H9 (cell line): ENCODE measurements around the gene UMAD1. TPM values are rescaled to one million over a fixed set of nuclear protein-coding genes. Genes with fewer than 3 reads are reported as not detected.

Experiments used
- DNase-seq: peaks from one replicate; pipeline ENCODE4 v3.0.0-alpha.2; 2017
- H2AFZ ChIP-seq: one replicate; pipeline ENCODE4 v1.6.1; 2013; ENCODE audit warnings: mild to moderate bottlenecking, low read length, control low read depth, moderate library complexity
- H2AK5ac ChIP-seq: 2 replicates; pipeline ENCODE4 v1.6.1; 2013; ENCODE audit warnings: low read length, control low read depth, mixed read lengths; ENCODE audit not compliant: insufficient read length
- H2BK120ac ChIP-seq: one replicate; pipeline ENCODE4 v1.6.1; 2013; ENCODE audit warnings: low read depth, mild to moderate bottlenecking, low read length, control low read depth, inconsistent platforms; ENCODE audit not compliant: poor library complexity, severe bottlenecking
- H2BK12ac ChIP-seq: 2 replicates; pipeline ENCODE4 v1.6.1; 2013; ENCODE audit warnings: low read length, control low read depth, mixed read lengths, low read depth; ENCODE audit not compliant: insufficient read length
- H2BK15ac ChIP-seq: 2 replicates; pipeline ENCODE4 v1.6.1; 2013; ENCODE audit warnings: low read depth, low read length, control low read depth
- H2BK20ac ChIP-seq: one replicate; pipeline ENCODE4 v1.6.1; 2013; ENCODE audit warnings: low read depth, mild to moderate bottlenecking, low read length, control low read depth, inconsistent platforms; ENCODE audit not compliant: poor library complexity, severe bottlenecking
- H2BK5ac ChIP-seq: 2 replicates; pipeline ENCODE4 v1.6.1; 2013; ENCODE audit warnings: low read length, control low read depth, mixed read lengths; ENCODE audit not compliant: insufficient read length
- H3K14ac ChIP-seq: 2 replicates; pipeline ENCODE4 v1.6.1; 2013; ENCODE audit warnings: low read length, control low read depth; ENCODE audit not compliant: insufficient read depth
- H3K18ac ChIP-seq: 2 replicates; pipeline ENCODE4 v1.6.1; 2013; ENCODE audit warnings: low read depth, mild to moderate bottlenecking, mixed read lengths, low read length, control low read depth; ENCODE audit not compliant: insufficient read length
- H3K23ac ChIP-seq: 2 replicates; pipeline ENCODE4 v1.6.1; 2013; ENCODE audit warnings: low read length, control low read depth, mixed read lengths, low read depth; ENCODE audit not compliant: insufficient read length
- H3K23me2 ChIP-seq: 2 replicates; pipeline ENCODE4 v1.6.1; 2013; ENCODE audit warnings: low read depth, mild to moderate bottlenecking, mixed read lengths, low read length, control low read depth; ENCODE audit not compliant: insufficient read length, poor library complexity, severe bottlenecking
- H3K27ac ChIP-seq: 2 replicates; pipeline ENCODE4 v1.5.1; 2013; ENCODE audit warnings: low read length, control low read depth, mixed read lengths, low read depth; ENCODE audit not compliant: insufficient read length
- H3K27me3 ChIP-seq: 2 replicates; pipeline ENCODE4 v1.6.1; 2013; ENCODE audit warnings: low read length, control low read depth, inconsistent platforms; ENCODE audit not compliant: insufficient read depth
- H3K4ac ChIP-seq: 2 replicates; pipeline ENCODE4 v1.6.1; 2013; ENCODE audit warnings: low read depth, mild to moderate bottlenecking, control low read depth, inconsistent platforms, low read length, moderate library complexity
- H3K4me1 ChIP-seq: 2 replicates; pipeline ENCODE4 v1.6.1; 2013; ENCODE audit warnings: low read length, control low read depth, inconsistent platforms; ENCODE audit not compliant: insufficient read depth
- H3K4me2 ChIP-seq: 2 replicates; pipeline ENCODE4 v1.6.1; 2013; ENCODE audit warnings: low read length, control low read depth, mixed read lengths; ENCODE audit not compliant: insufficient read length, insufficient read depth
- H3K56ac ChIP-seq: 2 replicates; pipeline ENCODE4 v1.6.1; 2013; ENCODE audit warnings: low read depth, mild to moderate bottlenecking, mixed read lengths, low read length, control low read depth; ENCODE audit not compliant: insufficient read length
- H3K79me1 ChIP-seq: 2 replicates; pipeline ENCODE4 v1.6.1; 2013; ENCODE audit warnings: low read depth, mild to moderate bottlenecking, moderate library complexity, low read length, control low read depth, inconsistent platforms; ENCODE audit not compliant: insufficient read depth, poor library complexity, severe bottlenecking
- H3K79me2 ChIP-seq: 2 replicates; pipeline ENCODE4 v1.6.1; 2013; ENCODE audit warnings: low read length, control low read depth, inconsistent platforms; ENCODE audit not compliant: insufficient read depth
- H3K9ac ChIP-seq: 2 replicates; pipeline ENCODE4 v1.6.1; 2013; ENCODE audit warnings: low read length, control low read depth, mixed read lengths; ENCODE audit not compliant: insufficient read length; ENCODE audit errors: extremely low read depth
- H3K9me3 ChIP-seq: one replicate; pipeline ENCODE4 v1.6.1; 2013; ENCODE audit warnings: low read depth, low read length, inconsistent platforms; ENCODE audit not compliant: control insufficient read depth
- H3T11ph ChIP-seq: one replicate; pipeline ENCODE4 v1.6.1; 2013; ENCODE audit warnings: mild to moderate bottlenecking, low read length, control low read depth, inconsistent platforms
- H4K20me1 ChIP-seq: one replicate; pipeline ENCODE4 v1.6.1; 2013; ENCODE audit not compliant: control insufficient read depth, insufficient read length, insufficient read depth
- H4K5ac ChIP-seq: 2 replicates; pipeline ENCODE4 v1.6.1; 2013; ENCODE audit warnings: low read depth, mild to moderate bottlenecking, mixed read lengths, low read length, control low read depth; ENCODE audit not compliant: insufficient read length
- H4K8ac ChIP-seq: replicated peaks from 2 replicates; pipeline ENCODE4 v1.6.1; 2013; ENCODE audit warnings: low read length, control low read depth, mixed read lengths, low read depth; ENCODE audit not compliant: insufficient read length
- H4K91ac ChIP-seq: 2 replicates; pipeline ENCODE4 v1.6.1; 2013; ENCODE audit warnings: low read depth, mild to moderate bottlenecking, moderate library complexity, mixed read lengths, low read length, control low read depth; ENCODE audit not compliant: insufficient read length
- H3K27ac Mint-ChIP-seq, 3 experiments: 2 replicates in 2 of 3; 3 replicates in 1 of 3; pipeline ENCODE4 v1.8.0; 2020 to 2021; ENCODE audit warnings: mixed read lengths in 3 of 3, mild to moderate bottlenecking in 1 of 3, moderate library complexity in 1 of 3
- H3K27me3 Mint-ChIP-seq: 2 replicates; pipeline ENCODE4 v1.8.0; 2021; ENCODE audit warnings: low read depth, mild to moderate bottlenecking, moderate library complexity, mixed read lengths
- H3K36me3 Mint-ChIP-seq, 3 experiments: 2 replicates in 2 of 3; 3 replicates in 1 of 3; pipeline ENCODE4 v1.8.0; 2020 to 2021; ENCODE audit warnings: low read depth in 3 of 3, mixed read lengths in 3 of 3; ENCODE audit not compliant: insufficient read depth in 1 of 3
- H3K4me1 Mint-ChIP-seq, 2 experiments: 2 replicates each; pipeline ENCODE4 v1.8.0; 2020; ENCODE audit warnings: mixed read lengths in 2 of 2
- H3K4me3 Mint-ChIP-seq, 2 experiments: 2 replicates in 1 of 2; 3 replicates in 1 of 2; pipeline ENCODE4 v1.8.0; 2020 to 2021; ENCODE audit warnings: mild to moderate bottlenecking in 2 of 2, mixed read lengths in 2 of 2, moderate library complexity in 1 of 2
- H3K9me3 Mint-ChIP-seq, 2 experiments: 2 replicates in 1 of 2; 3 replicates in 1 of 2; pipeline ENCODE4 v1.8.0; 2020; ENCODE audit warnings: mild to moderate bottlenecking in 2 of 2, mixed read lengths in 2 of 2, moderate library complexity in 1 of 2
- CTCF ChIP-seq: fragments of 200-600 bp; sonication (generic); conservative IDR thresholded peaks from 3 replicates; pipeline ENCODE4 v1.8.0; 2021; ENCODE audit warnings: antibody characterized with exemption, mild to moderate bottlenecking
- WGBS: extraction: QIAGEN DNeasy Blood & Tissue Kit; methylation state at CpG from one replicate; pipeline ENCODE4 v1.1.7; 2013; ENCODE audit warnings: missing lambda C conversion rate, low lambda C conversion rate, mixed read lengths; ENCODE audit not compliant: insufficient read length; ENCODE audit errors: extremely low coverage; 5-methylcytosine and 5-hydroxymethylcytosine counted together
- total RNA-seq: library from RNA; stranded (reverse); gene quantifications from 2 replicates; pipeline ENCODE4 v1.2.1, GENCODE V29; 2021

Gene UMAD1
- total RNA-seq, 1 experiment from 2014 or later = 8.9 TPM

- no peak overlapping the region for H3K14ac ChIP-seq
- H3K9me3 ChIP-seq = no peaks in the 10 kb centered on the region
- no peak overlapping the region for H2BK5ac ChIP-seq
- Mint-ChIP-seq H3K4me1 (peaks cover 0 to 3% of the 10 kb centered on the region in 2 experiments; a peak in 1 of 4 replicates), H3K27me3 (no peaks in the 10 kb centered on the region), H3K36me3 (no peaks in the 10 kb centered on the region), H3K4me3 (no peak overlapping the region), H3K9me3 (no peaks in the 10 kb centered on the region), H3K27ac (no peak overlapping the region)
- H3T11ph ChIP-seq = no peak overlapping the region
- no peaks in the 10 kb centered on the region for H3K4me1 ChIP-seq
- no peak overlapping the region for H2BK12ac ChIP-seq
- no peaks in the 10 kb centered on the region for H3K79me1 ChIP-seq
- no peak overlapping the region for H2AK5ac ChIP-seq
- no peak overlapping the region for H3K27ac ChIP-seq
- no peak for TF ChIP-seq CTCF
- no peaks in the 10 kb centered on the region for H3K27me3 ChIP-seq
- no peak overlapping the region for H3K23ac ChIP-seq
- DNase-seq = no peak
- no peak overlapping the region for H3K4ac ChIP-seq
- H4K20me1 ChIP-seq = no peaks in the 10 kb centered on the region
- H3K9ac ChIP-seq = no peak overlapping the region
- no peak overlapping the region for H2BK15ac ChIP-seq
- WGBS = no CpG with 5 or more reads among the region's 2 CpGs
- H4K8ac ChIP-seq = no peak overlapping the region
- no peak overlapping the region for H2AFZ ChIP-seq
- H4K5ac ChIP-seq = no peak overlapping the region
- H4K91ac ChIP-seq = no peak overlapping the region
- no peaks in the 10 kb centered on the region for H3K79me2 ChIP-seq
- no peak overlapping the region for H2BK120ac ChIP-seq
- H2BK20ac ChIP-seq = no peak overlapping the region
- H3K18ac ChIP-seq = no peak overlapping the region
- no peak overlapping the region for H3K56ac ChIP-seq
- no peak overlapping the region for H3K4me2 ChIP-seq
- H3K23me2 ChIP-seq = no peaks in the 10 kb centered on the region
Measured at GRCh38 chr7:7750571-7751242, 110.2 kb downstream of the UMAD1 start.
